ENCODE measurements around the gene LRRC43. TPM values are rescaled to one million over a fixed set of nuclear protein-coding genes. Genes with fewer than 3 reads are reported as not detected.

The LRRC43 gene
- total and polyA plus RNA-seq, 2 experiments from 2014 or later, result 0.45 TPM; not detected in 1

DNA sequence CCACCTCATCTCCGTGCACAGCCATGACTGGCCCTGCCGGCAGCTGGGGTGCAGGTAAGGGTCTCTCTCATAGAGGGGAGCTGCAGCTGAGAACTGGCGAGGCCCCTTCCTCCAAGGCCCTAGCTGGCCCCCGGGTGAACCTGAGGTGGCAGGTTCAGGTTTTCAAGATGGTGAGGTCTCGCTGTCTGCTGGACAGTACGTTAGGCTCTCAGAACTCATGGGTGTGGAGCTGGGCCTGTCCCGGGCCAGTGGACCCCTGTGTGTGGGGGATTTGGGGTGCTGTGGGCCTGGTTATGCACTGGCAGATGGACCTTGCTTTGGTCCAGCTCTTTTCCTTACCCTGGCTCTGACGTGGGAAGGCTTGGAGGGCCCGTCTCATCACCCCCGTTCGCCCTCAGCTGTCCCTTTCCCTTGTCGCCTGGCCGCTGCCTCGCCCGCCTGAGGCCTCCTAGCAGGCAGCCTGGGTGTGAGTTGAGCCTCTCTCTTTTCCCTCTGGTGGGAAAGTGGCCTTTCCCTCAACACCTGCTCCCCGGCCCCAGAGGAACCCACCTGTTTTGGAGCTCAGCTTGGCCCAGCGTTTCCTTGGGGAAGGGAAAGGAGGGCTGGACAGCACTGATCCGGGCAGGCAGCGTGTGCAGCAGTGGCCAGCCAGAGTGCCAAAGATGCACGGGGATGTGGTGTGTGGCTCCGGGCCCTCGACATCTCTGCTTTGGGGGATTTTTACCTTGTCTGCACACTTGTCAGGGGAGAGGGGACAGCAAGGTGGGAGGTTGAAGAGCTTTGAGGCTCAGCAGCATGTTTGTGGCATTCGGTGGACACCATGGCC is 37.2 kb upstream of the LRRC43 start:
- H3K36me3 Mint-ChIP-seq (ENCODE audit: low read depth), result peaks cover 37% of the 10 kb centered on the region
- H3F3A ChIP-seq (replicated peaks; ENCODE audit: low read depth), result no peaks in the 10 kb centered on the region

GRCh38 chr12:122147514-122148290 is 35.2 kb upstream of the LRRC43 start:
- peaks cover 17% of the 10 kb centered on the region for H3K36me3 Mint-ChIP-seq (ENCODE audit: low read depth)
- Histone ChIP-seq H2AFZ (no peak overlapping the region), H3K9me2 (ENCODE audit: insufficient read depth) (no peaks in the 10 kb centered on the region), H3K4me3 (no peak overlapping the region), H3F3A (replicated peaks; ENCODE audit: low read depth) (no peaks in the 10 kb centered on the region), H3K4me1 (ENCODE audit: insufficient read depth) (no peaks in the 10 kb centered on the region), H3K79me2 (replicated peaks; ENCODE audit: insufficient read depth) (no peaks in the 10 kb centered on the region), H3K36me3 (ENCODE audit: insufficient read depth) (no peaks in the 10 kb centered on the region), H4K20me1 (replicated peaks; ENCODE audit: insufficient read depth) (no peaks in the 10 kb centered on the region), H3K27ac (ENCODE audit: low read depth) (no peak overlapping the region), H3K27me3 (ENCODE audit: insufficient read depth) (no peaks in the 10 kb centered on the region), H3K4me2 (no peak overlapping the region)
- no peak overlapping the region for H3K4me3 Mint-ChIP-seq
- H3K27ac Mint-ChIP-seq, result peak overlapping the region; percentile 13; the same call in 1 of the 2 replicates
- ATAC-seq, result no peak
- H3K27me3 Mint-ChIP-seq (ENCODE audit: insufficient read depth, low read depth, poor library complexity), result peaks cover 16% of the 10 kb centered on the region
- peaks cover 3% of the 10 kb centered on the region; the same call in 2 of the 3 replicates for H3K4me1 Mint-ChIP-seq
- H3K9me3 Mint-ChIP-seq, result peaks cover 15% of the 10 kb centered on the region
- no peak for DNase-seq (ENCODE audit: low spot score)
- TF ChIP-seq JUNB (IDR thresholded peaks at IDR 0.05; ENCODE audit: unreplicated experiment), result no peak
- TF ChIP-seq, protein P1, sequence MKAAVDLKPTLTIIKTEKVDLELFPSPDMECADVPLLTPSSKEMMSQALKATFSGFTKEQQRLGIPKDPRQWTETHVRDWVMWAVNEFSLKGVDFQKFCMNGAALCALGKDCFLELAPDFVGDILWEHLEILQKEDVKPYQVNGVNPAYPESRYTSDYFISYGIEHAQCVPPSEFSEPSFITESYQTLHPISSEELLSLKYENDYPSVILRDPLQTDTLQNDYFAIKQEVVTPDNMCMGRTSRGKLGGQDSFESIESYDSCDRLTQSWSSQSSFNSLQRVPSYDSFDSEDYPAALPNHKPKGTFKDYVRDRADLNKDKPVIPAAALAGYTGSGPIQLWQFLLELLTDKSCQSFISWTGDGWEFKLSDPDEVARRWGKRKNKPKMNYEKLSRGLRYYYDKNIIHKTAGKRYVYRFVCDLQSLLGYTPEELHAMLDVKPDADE (IDR thresholded peaks at IDR 0.05), result no peak
- no peak for TF ChIP-seq POLR2AphosphoS5 (IDR thresholded peaks at IDR 0.05; ENCODE audit: low read depth)
- TF ChIP-seq CTCF (conservative IDR thresholded peaks at IDR 0.05; ENCODE audit: low read depth in 2 of 2), result no peak
- TF ChIP-seq EZH2phosphoT487 (IDR thresholded peaks at IDR 0.05; ENCODE audit: unreplicated experiment), result no peak
- no peak for TF ChIP-seq EZH2 (IDR thresholded peaks at IDR 0.05; ENCODE audit: low read depth, unreplicated experiment)
- TF ChIP-seq ZNF331 (CRISPR knock-in tag; IDR thresholded peaks at IDR 0.05; ENCODE audit: low read depth), result no peak
- TF ChIP-seq ZNF114 (CRISPR knock-in tag; IDR thresholded peaks at IDR 0.05), result no peak
- no peak for TF ChIP-seq ZNF462 (CRISPR knock-in tag; IDR thresholded peaks at IDR 0.05)
- TF ChIP-seq CREB1 (CRISPR knock-in tag; IDR thresholded peaks at IDR 0.05; ENCODE audit: low read depth), result no peak

More for the DNA sequence above, 37.2 kb upstream of the LRRC43 start:
- H3K9me3 Mint-ChIP-seq, result peaks cover 32% of the 10 kb centered on the region
- H3K4me2 ChIP-seq, result no peak overlapping the region
- peaks cover 16% of the 10 kb centered on the region for H3K27me3 Mint-ChIP-seq (ENCODE audit: insufficient read depth, low read depth, poor library complexity)
- no peaks in the 10 kb centered on the region for H3K79me2 ChIP-seq (replicated peaks; ENCODE audit: insufficient read depth)
- H3K27ac ChIP-seq (ENCODE audit: low read depth), result no peak overlapping the region
- H3K27me3 ChIP-seq (ENCODE audit: insufficient read depth), result no peaks in the 10 kb centered on the region
- H3K4me1 ChIP-seq (ENCODE audit: insufficient read depth), result no peaks in the 10 kb centered on the region
- H2AFZ ChIP-seq, result no peak overlapping the region
- no peaks in the 10 kb centered on the region for H3K9me2 ChIP-seq (ENCODE audit: insufficient read depth)
- DNase-seq (ENCODE audit: low spot score) (no peak), ATAC-seq (no peak)
- peaks cover 7% of the 10 kb centered on the region; the same call in 1 of the 2 replicates for H3K36me3 ChIP-seq (ENCODE audit: insufficient read depth)
- no peak overlapping the region for H3K27ac Mint-ChIP-seq
- TF ChIP-seq ZNF331 (CRISPR knock-in tag; IDR thresholded peaks at IDR 0.05; ENCODE audit: low read depth), result no peak
- TF ChIP-seq ZNF114 (CRISPR knock-in tag; IDR thresholded peaks at IDR 0.05), result no peak
- no peak for TF ChIP-seq JUNB (IDR thresholded peaks at IDR 0.05; ENCODE audit: unreplicated experiment)
- no peak overlapping the region for H3K4me3 Mint-ChIP-seq
- H3K4me3 ChIP-seq, result no peak overlapping the region
- no peaks in the 10 kb centered on the region for H3K4me1 Mint-ChIP-seq
- no peaks in the 10 kb centered on the region for H4K20me1 ChIP-seq (replicated peaks; ENCODE audit: insufficient read depth)

Data from GM23338 (cell line).